RKO (cell line): ENCODE results near the gene PARVB.
A peak's percentile ranks its signal among the peaks of the same experiment; 100 is the strongest.
"Not testable (repeated sequence)": the region's sequence is repeated elsewhere in the genome, so short reads cannot be mapped to it uniquely, and the experiment has no call there.

Experiments used
- DNase-seq: peaks from one replicate; pipeline ENCODE4 v3.0.0-alpha.2; 2016; ENCODE audit warnings: low spot score

PARVB gene

DNA sequence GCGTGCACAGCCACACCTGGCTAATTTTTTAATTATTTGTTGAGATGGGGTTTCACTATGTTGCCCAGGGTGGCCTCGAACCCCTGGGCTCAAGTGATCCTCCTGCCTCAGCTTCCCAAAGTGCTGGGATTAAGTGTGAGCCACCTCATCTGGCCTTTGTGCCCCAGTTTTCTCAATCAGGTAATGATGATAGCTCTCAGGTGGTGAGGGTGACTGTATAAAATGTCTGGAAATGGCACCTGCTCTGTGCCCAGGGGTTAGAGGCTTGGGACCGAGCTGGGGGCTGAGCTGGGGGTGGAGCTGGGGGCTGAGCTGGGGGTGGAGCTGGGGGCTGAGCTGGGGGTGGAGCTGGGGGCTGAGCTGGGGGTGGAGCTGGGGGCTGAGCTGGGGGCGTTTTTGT lies 32.5 kb downstream of the PARVB start:
- not testable (repeated sequence) for DNase-seq

DNA sequence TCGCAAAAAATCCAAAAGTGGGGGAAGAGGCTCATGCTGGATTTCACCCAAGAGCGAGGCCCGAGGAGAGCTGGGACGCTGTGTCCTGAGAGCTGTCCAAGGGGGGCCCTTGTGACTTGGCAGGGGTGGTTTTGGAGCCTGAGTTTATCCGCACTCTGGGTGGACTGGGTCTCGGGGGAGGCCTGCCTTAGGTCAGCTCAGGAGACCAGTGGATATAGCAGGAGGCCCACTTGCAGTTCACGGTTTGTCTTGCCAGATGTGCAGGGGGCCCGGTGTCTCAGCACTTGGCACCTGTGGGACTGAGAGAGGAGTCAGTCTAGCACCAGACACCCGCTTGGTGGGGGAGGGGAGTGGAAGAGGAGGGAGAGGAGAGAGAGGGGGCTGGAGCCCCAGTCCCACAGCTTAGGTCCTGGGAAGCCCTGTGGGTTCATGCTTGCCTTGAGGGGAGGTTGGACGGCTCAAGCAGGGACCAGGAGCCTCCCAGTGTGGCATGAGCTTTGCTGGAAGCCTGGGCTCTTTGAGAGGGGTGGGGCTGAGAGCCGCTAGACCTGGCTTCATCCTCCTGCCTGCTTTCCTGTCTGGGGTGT lies 33.4 kb downstream of the PARVB start:
- DNase-seq, result no peak

DNA sequence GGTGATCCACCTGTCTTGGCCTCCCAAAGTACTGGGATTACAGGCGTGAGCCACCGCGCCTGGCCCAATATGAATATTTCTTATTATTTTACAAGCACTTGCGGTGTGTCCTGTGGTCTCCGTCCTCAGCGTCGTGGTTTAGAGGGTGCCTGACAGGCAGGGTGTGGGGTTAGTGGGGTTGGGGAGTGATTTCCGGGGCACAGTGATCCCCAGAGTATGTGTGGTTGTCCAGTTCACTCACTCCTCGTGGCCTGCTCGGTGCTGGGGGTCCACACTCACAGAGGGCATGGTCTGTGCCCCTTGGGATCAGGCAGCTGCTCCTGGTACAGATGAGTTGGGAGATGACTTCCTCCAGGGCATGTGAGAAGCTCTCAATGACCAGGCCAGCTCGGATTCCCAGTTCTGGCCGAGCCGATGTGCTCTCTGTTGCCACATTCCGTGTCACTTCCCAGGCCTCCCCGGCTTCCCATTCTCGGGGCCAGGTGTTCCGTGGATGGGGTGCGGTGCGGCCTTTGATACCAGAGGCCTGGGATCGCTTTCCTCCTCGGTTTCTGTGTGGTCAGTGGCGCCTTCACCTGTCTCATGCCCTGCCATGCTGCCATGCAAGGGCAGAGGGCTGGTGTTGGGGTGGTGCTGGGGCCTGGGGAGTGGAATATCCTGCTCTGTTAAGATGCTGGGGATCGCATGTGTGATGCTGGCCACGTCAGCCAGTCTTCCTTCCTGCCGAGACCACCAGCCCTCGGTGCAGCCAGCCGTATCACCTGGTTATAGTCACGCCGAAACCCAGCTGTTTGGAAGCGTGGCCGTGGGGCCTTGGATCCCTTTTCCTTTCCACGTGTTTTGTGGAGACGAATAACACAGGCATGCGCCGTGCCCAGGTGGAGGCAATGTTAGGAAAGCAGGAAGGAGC lies 39.6 kb downstream of the PARVB start:
- no peak for DNase-seq

DNA sequence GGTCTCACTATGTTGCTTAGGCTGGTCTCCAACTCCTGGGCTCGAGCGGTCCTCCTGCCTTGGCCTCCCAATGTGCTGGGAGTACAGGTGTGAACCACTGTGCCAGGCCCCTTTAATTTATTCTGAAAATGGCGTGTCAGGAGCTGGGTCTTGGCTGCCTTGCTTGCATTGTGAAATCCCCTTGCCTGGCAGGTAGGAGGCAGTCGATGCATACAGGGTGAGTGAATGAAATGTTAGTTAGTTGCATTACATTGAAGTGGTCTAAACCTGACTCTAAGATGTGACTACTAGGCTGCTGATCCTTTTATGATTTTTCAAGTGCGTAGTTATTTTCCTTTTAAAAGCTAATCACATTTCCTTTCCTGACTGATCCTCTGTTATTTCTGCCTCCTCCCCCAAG lies 42.9 kb downstream of the PARVB start:
- no peak for DNase-seq

DNA sequence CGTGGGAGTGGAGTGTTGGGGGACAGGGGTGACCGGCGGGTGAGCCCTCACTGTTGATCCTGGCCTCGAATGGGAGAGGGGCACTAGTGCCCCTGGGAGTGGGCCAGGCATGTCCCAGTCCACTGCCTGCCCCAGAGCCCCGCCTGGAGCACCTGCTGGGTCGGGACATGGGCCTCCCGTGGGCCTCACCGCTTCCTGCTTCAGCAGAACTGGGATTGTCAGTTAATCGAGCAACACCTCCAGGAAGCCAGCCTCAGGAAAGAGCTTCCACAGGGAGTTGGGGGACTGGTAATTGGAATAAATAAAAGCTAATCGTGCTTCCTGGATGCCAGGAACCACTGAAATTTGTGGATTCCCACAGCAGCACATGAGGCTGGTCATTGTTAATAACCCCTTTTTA lies 43.8 kb downstream of the PARVB start:
- no peak for DNase-seq

DNA sequence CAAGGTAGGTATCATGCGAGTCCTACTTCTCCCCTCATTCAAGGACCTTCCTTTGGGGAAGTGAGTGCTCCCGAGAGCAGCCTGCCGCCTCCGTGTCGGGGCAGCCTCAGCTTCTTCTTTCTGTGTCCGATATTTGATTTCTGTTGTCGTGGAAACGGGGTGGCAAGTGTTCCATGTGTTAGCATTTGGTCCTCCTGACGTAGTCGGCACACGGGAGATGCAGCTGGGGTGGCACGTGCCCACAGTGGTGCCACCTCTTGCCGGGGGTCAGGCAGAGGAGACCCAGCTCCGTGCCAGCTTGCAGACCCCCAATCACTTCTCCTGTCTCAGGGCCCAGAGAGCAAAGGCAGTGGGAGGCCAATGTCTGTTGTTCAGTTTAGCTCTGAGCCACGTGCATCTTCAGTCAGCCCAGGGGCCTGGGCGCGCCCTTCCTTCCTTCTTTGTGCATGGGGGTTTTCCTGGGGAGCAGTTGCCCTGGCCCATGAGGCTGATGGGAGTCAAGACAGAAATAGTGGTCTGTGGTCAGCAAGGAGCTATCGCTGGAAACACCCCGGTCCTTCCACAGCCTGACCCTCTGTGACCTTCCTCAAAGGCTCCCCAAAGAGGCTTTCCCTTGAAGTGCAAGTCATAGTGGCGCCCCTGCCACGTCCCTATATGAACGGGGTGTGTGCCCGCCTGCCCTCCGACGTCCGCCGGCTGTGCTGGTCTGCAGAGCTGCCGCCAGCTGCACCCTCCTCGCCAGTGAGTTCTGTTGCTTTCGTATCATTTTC lies 44.5 kb downstream of the PARVB start:
- DNase-seq, result no peak

DNA sequence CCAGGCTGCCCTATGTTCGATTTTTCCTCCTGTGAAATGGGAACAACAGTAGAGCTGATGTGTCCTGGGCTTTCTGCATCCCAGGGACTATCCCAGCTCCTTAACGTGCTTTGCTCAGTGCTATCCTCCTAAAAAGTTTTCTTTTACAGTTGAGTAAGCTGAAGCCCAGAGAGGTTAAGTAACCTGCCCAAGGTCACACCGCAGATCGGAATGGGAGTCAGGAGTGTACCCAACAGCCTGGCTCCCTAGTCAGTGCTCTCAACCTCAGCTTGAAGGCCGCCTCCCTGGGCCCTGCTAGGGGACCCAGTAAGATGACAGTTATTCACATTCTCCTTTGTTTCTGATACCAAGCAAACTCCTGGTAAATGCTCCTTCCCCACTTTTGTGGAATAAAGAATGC lies 45.9 kb downstream of the PARVB start:
- DNase-seq, result no peak

DNA sequence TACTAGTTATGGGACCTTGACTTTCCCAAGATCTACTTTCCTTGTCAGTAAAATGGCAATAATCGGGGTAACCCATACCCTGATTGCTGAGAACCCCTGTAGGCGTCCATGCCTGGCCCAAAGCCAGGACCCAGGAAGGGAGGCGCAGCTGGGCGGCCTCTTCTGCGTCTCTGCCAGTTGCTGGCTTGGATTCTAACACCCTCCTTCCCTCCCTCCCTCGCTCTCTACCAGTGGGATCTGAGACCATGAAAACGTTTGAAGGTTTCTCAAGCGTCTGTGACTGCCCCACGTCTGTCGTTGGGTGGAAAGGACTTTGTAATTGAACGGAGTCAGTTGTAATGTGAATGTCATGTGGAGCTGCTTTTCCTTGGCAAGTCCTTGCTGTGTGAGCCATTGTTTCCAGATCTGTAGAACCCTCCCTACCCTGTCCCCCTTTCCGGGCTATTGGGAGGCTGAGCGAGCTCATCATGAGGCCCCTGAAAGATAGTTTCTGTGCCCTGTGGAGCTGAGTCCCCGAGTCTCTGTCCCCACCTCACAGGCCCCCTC lies 47.8 kb downstream of the PARVB start:
- no peak for DNase-seq

DNA sequence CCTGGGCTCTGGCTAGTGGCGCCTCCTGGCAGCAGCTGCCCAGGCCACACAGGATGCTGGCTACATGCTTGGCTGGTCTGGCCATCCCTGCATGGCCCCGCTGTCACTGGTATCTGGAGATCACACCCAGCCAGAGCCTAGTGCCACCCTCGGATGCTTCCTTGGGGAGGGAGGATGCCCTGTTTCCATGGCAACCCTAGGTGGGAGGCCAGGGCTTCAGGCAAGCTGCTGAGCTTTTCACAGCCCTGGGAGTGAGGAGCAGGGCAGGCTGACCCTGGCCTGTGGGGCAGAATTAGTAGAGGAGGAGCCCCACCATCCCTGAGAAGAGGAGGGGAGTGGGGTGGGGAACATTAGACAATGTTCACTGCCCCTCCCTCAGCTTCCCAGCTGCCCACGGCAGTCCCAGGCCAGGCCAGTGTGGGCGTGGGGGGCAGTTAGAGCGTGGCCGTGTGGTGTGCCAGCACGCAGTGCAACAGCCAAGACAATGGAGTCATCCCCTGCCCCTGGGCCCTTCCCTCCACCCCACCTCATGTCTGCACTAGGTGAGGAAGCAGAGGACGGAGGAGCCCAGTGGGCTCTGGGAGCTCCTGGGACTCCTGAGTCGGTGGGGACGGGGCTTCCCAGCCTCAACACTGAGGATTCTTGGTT lies 50.4 kb downstream of the PARVB start:
- no peak for DNase-seq

DNA sequence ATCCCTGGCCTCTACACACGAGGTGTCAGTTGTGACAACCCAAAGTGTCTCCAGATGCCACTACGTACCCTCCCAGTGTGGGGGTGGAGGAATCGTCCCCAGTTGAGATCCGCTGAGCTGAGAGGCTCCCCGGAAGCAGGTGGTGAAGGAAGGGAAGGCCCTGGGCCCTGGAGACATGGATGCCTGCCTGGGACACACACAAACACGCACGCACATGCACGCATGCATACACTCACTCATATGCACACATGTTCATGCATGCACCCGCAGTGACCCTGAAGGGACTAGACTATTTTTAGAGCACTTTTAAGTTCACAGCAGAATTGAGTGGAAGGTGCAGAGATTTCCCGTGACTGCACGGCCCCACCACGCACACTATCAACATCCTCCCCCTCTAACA lies 50.9 kb downstream of the PARVB start:
- no peak for DNase-seq

DNA sequence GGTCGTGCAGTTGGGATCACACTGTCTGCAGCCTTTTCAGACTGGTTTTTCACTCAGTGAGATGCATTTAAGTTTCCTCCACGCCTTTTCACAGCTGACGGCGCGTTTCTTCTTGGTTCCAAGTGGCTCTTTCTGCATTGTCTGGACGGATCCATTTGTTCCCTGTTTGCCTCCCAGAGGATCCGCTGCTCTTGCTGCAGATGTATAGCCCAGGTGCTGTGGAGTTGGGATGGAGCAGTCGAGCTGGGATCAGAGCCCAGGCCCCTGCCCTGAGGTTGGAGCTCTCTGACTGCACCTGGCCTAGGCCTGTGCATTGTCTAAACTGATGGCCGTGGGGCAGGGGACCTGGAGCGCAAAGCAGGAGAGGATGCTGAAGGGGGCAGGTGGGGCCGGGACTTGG lies 51.6 kb downstream of the PARVB start:
- DNase-seq, result no peak

DNA sequence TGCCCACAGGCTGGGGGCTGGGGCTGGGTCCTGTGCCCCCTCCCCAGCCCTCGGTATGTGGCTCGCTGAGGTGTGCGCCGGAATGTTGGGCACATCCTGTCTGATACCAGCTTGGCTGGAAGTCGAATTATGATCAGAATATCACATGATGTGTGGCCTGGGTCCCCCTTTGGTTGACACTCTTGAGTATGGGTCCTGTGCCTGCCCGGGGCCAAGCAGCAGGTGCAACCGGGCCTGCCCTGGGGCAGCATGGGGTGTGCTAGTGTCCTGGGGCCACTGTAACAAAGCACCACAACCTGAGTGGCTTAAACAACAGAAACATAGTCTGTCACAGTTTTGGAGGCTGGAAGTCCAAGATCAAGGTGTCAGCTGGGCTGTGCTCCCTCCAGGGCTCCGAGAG lies 52.7 kb downstream of the PARVB start:
- DNase-seq, result no peak

DNA sequence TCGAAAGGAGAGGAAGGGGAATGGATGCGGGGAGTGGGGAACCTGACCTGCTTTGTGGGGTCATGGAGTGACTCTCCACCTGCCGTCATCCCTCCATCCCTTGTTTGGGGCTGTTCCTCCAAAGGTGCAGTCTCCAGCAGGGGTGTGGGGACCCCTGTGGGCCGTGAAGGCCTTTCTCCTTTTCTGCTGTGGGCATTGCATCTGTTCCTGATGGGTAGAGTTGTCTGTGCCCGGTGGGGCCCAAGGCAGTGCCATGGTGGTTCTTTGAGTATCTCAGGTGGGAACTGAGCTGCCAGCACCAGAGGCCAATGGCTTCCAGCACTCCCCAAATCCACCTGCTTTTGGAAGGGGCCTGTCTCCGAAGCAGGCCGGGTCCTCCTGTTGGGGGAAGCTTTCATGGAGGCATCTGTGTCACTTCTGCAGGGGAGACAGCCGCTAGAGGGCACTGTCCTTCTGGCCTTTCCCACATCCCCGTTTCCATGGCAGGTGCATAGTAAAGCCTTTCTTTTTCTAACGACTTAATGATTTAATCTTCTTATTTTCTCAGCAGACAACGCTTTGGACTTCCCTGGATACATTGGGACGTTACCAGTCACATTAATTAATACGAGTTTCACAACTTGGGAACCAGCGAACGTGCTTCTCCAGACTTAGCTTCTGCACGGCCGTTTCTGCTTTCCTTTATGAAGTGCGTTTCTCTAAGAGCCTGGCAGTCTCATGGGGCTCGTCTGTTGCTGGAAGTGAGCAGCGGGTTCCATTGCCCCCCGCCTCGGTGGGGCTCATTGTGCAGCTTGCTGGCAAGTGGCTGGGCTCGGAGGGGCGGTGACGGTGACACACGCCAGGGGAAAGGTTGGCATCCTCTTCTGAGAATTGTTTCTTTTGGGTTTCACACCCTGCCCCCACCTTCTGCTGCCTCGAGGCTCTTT lies 57.1 kb downstream of the PARVB start:
- DNase-seq, result peak; percentile 67

DNA sequence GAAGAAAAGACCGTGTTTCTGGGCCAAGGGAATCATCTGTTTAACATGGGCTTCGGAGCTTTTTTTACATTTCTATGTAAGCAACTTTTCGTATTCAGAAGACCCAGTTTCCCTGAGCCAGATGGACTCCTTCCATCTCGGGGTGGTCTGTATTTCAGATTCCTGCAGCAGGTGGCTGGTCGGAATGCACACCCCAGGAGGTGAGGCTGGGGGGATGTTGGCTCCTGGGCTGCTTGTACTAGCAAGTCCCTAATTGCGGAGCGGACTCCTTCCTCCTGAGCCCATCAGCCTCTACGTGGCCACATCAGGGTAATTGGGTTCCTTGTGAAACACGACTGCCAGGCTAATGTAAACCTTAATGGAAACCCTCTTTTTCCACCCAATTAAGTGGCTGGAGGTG lies 58.7 kb downstream of the PARVB start:
- DNase-seq, result no peak

DNA sequence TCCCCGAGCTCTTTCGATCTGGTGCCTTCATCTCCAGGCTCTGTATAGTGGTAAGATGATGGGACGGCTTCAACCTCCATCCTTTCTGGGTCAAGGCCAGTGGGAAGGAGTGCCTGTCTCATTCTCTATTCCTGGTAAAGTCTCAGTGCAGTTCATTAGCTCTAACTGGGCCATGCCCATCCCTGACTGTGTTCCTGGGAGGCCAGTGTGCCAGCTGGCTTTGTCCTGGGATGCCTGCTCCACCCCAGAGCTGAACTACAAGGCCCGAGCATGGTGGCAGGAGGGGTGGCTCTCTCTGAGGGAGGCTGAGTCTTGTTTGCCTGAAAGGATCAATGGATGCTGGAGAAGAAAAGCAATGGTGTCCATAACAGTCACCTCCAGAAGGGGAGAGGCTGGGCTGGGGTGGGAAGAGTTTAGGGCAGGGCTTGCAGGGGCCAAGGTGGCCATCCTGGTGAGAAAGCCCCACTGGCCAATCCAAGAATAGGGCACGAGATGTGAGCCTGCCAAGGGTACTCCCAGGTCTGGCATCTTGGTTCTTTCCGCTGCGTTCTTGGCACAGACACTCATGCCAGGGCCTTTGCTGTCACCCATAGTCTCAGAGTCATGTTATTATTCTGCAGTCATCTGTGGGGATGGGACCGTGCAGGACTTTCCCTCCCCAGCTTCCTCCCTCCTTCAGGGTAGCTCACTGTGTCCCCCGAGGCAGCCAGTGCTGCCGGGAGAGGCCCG lies 60.1 kb downstream of the PARVB start:
- DNase-seq, result no peak

DNA sequence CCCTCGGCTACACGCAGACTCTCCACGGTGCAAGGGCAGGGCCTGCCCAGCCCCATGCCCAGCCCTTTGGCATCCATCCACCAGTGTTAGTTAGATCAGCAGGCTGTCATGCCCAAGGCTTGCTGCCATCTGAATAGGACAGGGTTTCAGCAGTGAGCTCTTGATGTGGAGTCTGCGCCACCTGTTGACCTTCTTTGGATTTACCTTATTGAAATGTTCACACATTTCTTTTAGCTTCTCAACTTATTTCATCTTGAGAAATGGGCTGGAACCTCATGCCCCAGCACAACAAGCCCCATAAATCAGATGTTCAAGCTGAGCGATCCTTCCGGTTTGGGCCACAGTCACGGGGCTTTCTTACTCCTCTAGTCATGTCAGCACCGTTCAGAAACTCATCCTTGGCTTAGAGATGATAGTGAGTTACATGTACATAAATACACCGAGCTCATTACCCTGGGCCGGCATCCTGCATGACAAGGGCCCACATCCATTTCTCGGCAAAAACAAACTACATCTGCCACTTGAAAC lies 61.7 kb downstream of the PARVB start:
- DNase-seq, result peak; percentile 70

DNA sequence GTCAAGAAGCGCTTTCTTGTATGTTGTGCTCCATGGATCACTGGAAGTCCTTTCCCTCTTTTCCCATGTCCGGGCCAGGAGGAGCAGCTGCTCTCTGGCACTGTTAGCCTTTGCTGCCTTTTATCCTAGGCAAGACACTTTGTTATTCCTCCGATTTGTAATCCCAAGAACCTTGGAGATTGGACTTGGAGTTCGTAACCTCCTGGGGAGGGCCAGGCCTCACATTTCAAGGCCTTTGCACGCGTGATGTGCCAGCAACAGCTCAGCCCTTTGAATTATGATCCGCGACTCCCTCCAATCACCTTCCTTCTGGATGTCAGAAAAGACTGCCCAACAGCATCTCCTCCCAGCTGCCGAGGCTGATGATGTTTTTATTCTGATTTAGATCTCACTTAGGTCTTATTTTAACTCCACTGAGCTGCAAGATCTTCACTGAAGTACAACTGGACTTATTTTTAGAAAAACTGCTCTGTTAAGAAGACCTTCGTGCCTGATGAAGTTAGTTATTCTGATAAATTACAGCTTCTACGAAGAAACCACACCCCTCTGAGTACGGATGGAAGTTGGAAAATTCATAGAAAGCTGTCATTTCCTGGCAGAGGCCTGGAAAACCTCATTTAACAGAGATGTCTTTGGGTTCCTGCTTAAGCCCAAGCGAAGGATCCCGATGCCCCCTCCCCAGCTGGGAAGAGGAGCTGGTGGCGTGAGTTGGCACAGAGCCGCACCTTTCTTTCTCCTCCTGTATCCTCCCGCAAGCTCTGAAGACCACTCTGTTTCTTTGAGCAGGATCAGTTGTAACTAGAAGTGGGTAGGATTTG lies 62.4 kb downstream of the PARVB start:
- DNase-seq, result no peak

DNA sequence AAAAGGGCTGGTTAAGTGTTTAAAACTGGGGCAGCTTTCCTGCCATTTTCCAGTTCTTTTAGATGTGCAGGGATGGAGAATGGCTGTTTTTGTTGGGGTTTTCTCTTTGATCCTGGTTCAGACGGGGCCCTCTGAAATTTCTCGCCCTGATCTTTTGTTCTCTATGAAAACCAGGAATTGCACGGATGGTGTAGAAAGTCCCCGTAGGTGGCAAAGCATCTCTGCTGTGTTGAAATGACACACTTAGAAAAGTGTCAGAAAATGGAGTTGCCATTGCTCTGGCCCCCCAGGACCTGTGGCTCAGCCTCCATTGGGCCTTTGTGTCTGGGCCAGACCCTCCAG lies 63.0 kb downstream of the PARVB start:
- no peak for DNase-seq

DNA sequence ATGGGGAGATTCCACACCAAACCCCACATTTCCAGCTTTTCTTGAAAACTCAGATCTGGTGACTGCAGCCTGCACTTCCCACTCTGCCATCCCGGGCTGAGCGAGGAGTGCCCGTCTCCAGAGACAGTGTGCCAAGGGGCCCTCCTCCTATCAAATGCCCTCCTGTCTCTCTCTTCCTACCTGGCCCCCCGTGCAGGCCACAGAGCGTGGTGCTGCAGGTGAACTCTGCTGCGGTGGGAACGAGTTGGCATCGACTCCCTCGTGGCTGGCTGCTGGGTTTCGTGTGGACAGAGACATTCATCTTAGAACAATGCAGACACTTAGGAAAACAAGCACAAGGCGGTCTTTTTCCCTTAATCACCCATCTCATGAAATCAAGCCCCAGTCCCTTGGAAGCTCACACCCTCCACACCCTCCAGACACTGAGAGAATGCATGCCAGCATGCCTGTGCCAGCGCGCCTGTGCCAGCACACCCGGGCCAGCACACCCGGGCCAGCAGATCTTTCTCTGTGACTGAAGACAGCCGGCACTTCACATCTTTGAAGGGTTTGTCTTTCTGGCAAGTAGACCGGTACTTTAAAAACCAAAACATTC lies 65.0 kb downstream of the PARVB start:
- no peak for DNase-seq
